ENCODE results near the gene SMYD5.
"Not testable (repeated sequence)": the region's sequence is repeated elsewhere in the genome, so short reads cannot be mapped to it uniquely, and the experiment has no call there.

DNA sequence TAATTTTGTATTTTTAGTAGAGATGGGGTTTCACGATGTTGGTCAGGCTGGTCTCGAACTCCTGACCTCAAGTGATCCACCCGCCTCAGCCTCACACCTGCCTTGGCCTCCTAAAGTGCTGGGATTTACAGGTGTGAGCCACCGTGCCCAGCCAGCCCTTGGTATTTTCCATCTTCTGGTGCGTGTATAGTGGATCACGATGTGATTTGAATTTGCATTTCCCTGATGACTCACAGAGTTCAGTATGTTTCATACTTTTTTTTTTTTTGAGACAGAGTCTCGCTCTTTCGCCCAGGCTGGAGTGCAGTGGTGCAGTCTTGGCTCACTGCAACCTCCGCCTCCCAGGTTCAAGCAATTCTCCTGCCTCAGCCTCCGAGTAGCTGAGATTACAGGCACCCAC lies 13.8 kb upstream of the SMYD5 start:
- TF ChIP-seq, protein P1, sequence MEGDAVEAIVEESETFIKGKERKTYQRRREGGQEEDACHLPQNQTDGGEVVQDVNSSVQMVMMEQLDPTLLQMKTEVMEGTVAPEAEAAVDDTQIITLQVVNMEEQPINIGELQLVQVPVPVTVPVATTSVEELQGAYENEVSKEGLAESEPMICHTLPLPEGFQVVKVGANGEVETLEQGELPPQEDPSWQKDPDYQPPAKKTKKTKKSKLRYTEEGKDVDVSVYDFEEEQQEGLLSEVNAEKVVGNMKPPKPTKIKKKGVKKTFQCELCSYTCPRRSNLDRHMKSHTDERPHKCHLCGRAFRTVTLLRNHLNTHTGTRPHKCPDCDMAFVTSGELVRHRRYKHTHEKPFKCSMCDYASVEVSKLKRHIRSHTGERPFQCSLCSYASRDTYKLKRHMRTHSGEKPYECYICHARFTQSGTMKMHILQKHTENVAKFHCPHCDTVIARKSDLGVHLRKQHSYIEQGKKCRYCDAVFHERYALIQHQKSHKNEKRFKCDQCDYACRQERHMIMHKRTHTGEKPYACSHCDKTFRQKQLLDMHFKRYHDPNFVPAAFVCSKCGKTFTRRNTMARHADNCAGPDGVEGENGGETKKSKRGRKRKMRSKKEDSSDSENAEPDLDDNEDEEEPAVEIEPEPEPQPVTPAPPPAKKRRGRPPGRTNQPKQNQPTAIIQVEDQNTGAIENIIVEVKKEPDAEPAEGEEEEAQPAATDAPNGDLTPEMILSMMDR (IDR thresholded peaks at IDR 0.05): not testable (repeated sequence)
- TF ChIP-seq POLR2A (IDR thresholded peaks at IDR 0.05): not testable (repeated sequence)
